ENCODE measurements around the gene EPHB1. TPM values are rescaled to one million over a fixed set of nuclear protein-coding genes. Genes with fewer than 3 reads are reported as not detected.

EPHB1 gene
- total and polyA plus RNA-seq, 2 donors (not counting 3 experiments of a cell fraction or from before 2014, with no cell fraction given) = 1.3 to 5.2 TPM

DNA sequence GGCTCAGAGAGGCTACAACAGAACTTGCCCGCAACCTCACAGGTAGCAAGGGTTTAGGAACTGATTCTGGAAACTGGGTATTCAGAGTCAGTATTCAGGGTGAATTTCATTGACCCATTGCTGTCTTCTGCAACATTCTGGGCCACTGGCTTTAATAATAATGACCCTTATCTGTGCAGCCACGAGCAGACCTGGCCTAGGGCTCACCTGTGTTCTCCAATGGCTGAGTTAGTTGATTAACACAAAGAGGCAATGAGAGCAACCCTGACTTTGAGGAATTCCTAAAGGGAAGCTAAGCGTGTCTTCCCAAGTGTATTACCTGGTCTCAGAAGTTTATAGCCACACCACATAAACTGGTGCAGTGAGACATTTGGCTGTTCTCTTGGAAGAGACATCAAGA, 289.9 kb downstream of the EPHB1 start:
- no peaks in the 10 kb centered on the region for H3K9me1 ChIP-seq (replicated peaks; ENCODE audit: control insufficient read depth, extremely low read depth, insufficient read depth, low read length)
- H2AFZ ChIP-seq (ENCODE audit: low read depth, low read length) = no peak overlapping the region
- TF ChIP-seq POLR2AphosphoS5 (IDR thresholded peaks at IDR 0.05; ENCODE audit: insufficient read depth, low read depth, low read length) (no peak), GATA2 (IDR thresholded peaks at IDR 0.05; ENCODE audit: insufficient read depth, insufficient read length, low read depth, low read length) (no peak), EZH2 (IDR thresholded peaks at IDR 0.05; ENCODE audit: borderline replicate concordance, low read depth, low read length, severe bottlenecking) (no peak), POLR2A (IDR thresholded peaks at IDR 0.05; ENCODE audit: low read depth, low read length) (no peak), MYC (IDR thresholded peaks at IDR 0.05; ENCODE audit: low read depth, low read length) (no peak)
- TF ChIP-seq, protein P1, sequence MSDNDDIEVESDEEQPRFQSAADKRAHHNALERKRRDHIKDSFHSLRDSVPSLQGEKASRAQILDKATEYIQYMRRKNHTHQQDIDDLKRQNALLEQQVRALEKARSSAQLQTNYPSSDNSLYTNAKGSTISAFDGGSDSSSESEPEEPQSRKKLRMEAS (IDR thresholded peaks at IDR 0.05; ENCODE audit: insufficient read depth, insufficient read length) = no peak
- CTCF ChIA-PET = no interaction called here
- dilution Hi-C loops (cut with MboI; ENCODE audit: extremely low pct_ligation_motif_present, low sequenced_read_pairs) (no loop called here), intact Hi-C loops (cut with micrococcal nuclease) (no loop called here)
- no peak overlapping the region for H3K4me3 ChIP-seq (replicated peaks in 1 of 3; ENCODE audit: insufficient read depth in 1 of 3, low read depth in 1 of 3, low read length in 3 of 3)
- no TSS peak for BruUV-seq (replicated peaks)
- H3K36me3 ChIP-seq (ENCODE audit: control insufficient read depth in 2 of 2, extremely low read depth in 1 of 2, insufficient read depth in 2 of 2, low read length in 2 of 2) = no peaks in the 10 kb centered on the region
- no peak for DNase-seq (ENCODE audit: low read depth, low spot score)
- H4K20me1 ChIP-seq (replicated peaks; ENCODE audit: control insufficient read depth, extremely low read depth, insufficient read depth, low read length) = no peaks in the 10 kb centered on the region
- H3K4me2 ChIP-seq (ENCODE audit: insufficient read depth, low read length) = no peak overlapping the region
- POLR2A ChIA-PET = no interaction called here
- no peaks in the 10 kb centered on the region for H3K4me1 ChIP-seq (ENCODE audit: control insufficient read depth, extremely low read depth, insufficient read depth, low read length)
- H3K9me3 ChIP-seq (replicated peaks; ENCODE audit: control insufficient read depth, insufficient read depth, low read length) = no peaks in the 10 kb centered on the region
- FAIRE-seq = no peak
- H3K27me3 ChIP-seq (ENCODE audit: control insufficient read depth in 2 of 2, insufficient read depth in 2 of 2, low read length in 2 of 2) = no peaks in the 10 kb centered on the region
- H3K9ac ChIP-seq (replicated peaks; ENCODE audit: extremely low read depth, insufficient read depth, low read length) = no peak overlapping the region
- H3K79me2 ChIP-seq (ENCODE audit: control insufficient read depth, insufficient read depth, low read length) = no peaks in the 10 kb centered on the region
- no peak overlapping the region for H3K27ac ChIP-seq (ENCODE audit: insufficient read depth, low read depth, low read length)

DNA sequence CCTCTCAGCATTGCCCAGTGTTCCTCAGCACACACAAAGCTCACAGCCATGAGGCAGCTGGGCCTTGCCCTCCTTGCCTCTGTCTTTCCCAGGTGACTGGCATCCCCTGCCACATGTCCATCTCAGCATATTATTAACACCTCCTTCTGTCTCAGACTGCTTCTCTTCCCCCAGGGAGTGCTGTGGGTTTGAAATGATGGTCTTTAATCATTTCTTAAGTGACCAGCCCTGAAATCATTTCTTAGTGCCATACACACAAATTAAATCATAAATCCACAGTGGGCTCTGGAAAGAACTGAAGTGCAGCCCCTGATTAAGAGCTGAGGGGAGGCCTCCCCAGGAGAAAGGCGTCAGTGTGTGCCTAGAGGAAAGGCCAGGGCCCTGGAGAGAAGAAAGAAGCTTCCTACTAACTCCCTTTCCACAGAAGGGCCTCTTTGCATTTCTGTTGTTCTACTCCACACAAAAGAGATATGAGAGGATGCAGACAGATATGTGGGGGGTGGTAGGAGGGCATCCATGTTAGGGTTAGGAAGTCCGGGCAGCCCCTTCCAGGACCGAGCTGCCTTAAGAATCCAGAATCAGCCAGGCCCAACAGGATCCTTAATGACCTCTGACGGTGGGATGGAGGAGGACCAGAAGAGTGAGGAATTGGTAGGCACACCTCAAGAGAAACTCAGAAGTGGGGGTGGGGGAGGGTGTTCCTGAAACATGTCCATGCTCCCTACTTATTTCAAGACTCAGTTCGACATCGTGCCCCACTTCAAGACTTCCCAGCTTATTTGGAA, 290.8 kb downstream of the EPHB1 start:
- Histone ChIP-seq H3K4me3 (replicated peaks in 1 of 3; ENCODE audit: insufficient read depth in 1 of 3, low read depth in 1 of 3, low read length in 3 of 3) (no peak overlapping the region), H3K4me1 (ENCODE audit: control insufficient read depth, extremely low read depth, insufficient read depth, low read length) (no peaks in the 10 kb centered on the region), H3K9ac (replicated peaks; ENCODE audit: extremely low read depth, insufficient read depth, low read length) (no peak overlapping the region), H3K27ac (ENCODE audit: insufficient read depth, low read depth, low read length) (no peak overlapping the region), H3K79me2 (ENCODE audit: control insufficient read depth, insufficient read depth, low read length) (no peaks in the 10 kb centered on the region), H3K9me1 (replicated peaks; ENCODE audit: control insufficient read depth, extremely low read depth, insufficient read depth, low read length) (no peaks in the 10 kb centered on the region), H2AFZ (ENCODE audit: low read depth, low read length) (no peak overlapping the region), H3K4me2 (ENCODE audit: insufficient read depth, low read length) (no peak overlapping the region), H3K9me3 (replicated peaks; ENCODE audit: control insufficient read depth, insufficient read depth, low read length) (no peaks in the 10 kb centered on the region), H3K36me3 (ENCODE audit: control insufficient read depth in 2 of 2, extremely low read depth in 1 of 2, insufficient read depth in 2 of 2, low read length in 2 of 2) (no peaks in the 10 kb centered on the region), H3K27me3 (ENCODE audit: control insufficient read depth in 2 of 2, insufficient read depth in 2 of 2, low read length in 2 of 2) (no peaks in the 10 kb centered on the region), H4K20me1 (replicated peaks; ENCODE audit: control insufficient read depth, extremely low read depth, insufficient read depth, low read length) (no peaks in the 10 kb centered on the region)
- POLR2A ChIA-PET = no interaction called here
- no TSS peak for BruUV-seq (replicated peaks)
- CTCF ChIA-PET = no interaction called here
- intact Hi-C loops (cut with micrococcal nuclease) (no loop called here), dilution Hi-C loops (cut with MboI; ENCODE audit: extremely low pct_ligation_motif_present, low sequenced_read_pairs) (no loop called here)
- DNase-seq (ENCODE audit: low read depth, low spot score) (no peak), FAIRE-seq (no peak)
- no peak for TF ChIP-seq POLR2A (IDR thresholded peaks at IDR 0.05; ENCODE audit: low read depth, low read length)
- TF ChIP-seq, protein P2, sequence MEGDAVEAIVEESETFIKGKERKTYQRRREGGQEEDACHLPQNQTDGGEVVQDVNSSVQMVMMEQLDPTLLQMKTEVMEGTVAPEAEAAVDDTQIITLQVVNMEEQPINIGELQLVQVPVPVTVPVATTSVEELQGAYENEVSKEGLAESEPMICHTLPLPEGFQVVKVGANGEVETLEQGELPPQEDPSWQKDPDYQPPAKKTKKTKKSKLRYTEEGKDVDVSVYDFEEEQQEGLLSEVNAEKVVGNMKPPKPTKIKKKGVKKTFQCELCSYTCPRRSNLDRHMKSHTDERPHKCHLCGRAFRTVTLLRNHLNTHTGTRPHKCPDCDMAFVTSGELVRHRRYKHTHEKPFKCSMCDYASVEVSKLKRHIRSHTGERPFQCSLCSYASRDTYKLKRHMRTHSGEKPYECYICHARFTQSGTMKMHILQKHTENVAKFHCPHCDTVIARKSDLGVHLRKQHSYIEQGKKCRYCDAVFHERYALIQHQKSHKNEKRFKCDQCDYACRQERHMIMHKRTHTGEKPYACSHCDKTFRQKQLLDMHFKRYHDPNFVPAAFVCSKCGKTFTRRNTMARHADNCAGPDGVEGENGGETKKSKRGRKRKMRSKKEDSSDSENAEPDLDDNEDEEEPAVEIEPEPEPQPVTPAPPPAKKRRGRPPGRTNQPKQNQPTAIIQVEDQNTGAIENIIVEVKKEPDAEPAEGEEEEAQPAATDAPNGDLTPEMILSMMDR (IDR thresholded peaks at IDR 0.05; ENCODE audit: extremely low read depth in 1 of 2, insufficient read depth in 1 of 2, low read depth in 1 of 2, low read length in 2 of 2) = no peak
- no peak for TF ChIP-seq JUN (IDR thresholded peaks at IDR 0.05; ENCODE audit: borderline replicate concordance, insufficient read depth, insufficient read length, low read depth)
- TF ChIP-seq EZH2 (IDR thresholded peaks at IDR 0.05; ENCODE audit: borderline replicate concordance, low read depth, low read length, severe bottlenecking) = no peak
- TF ChIP-seq MYC (IDR thresholded peaks at IDR 0.05; ENCODE audit: low read depth, low read length) = no peak
- no peak for TF ChIP-seq POLR2AphosphoS5 (IDR thresholded peaks at IDR 0.05; ENCODE audit: insufficient read depth, low read depth, low read length)
- no peak for TF ChIP-seq GATA2 (IDR thresholded peaks at IDR 0.05; ENCODE audit: insufficient read depth, insufficient read length, low read depth, low read length)
- TF ChIP-seq, protein P1 (IDR thresholded peaks at IDR 0.05; ENCODE audit: insufficient read depth, insufficient read length) = no peak
- no peak for TF ChIP-seq FOS (IDR thresholded peaks at IDR 0.05; ENCODE audit: borderline replicate concordance, insufficient read depth, low read length)
